Ecto neural progenitor cell (in vitro differentiated cells): ENCODE data around the gene BIN2.
"Not testable (repeated sequence)": the region's sequence is repeated elsewhere in the genome, so short reads cannot be mapped to it uniquely, and the experiment has no call there.

Experiments
- DNase-seq: peaks from one replicate; pipeline ENCODE4 v3.0.0-alpha.2; 2018; ENCODE audit warnings: low spot score

BIN2 gene

GRCh38 chr12:51311389-51311788 is 12.6 kb downstream of the BIN2 start:
- no peak for DNase-seq

- no peak for DNase-seq
Measured at GRCh38 chr12:51307655-51308593, 16.1 kb downstream of the BIN2 start.

- no peak for DNase-seq
Measured at GRCh38 chr12:51306507-51306906, 17.5 kb downstream of the BIN2 start.

- DNase-seq, result not testable (repeated sequence)
Measured at GRCh38 chr12:51300768-51301167, 23.2 kb downstream of the BIN2 start.

GRCh38 chr12:51295651-51296050 is 28.3 kb downstream of the BIN2 start:
- DNase-seq, result no peak

GRCh38 chr12:51294097-51294496 is 29.9 kb downstream of the BIN2 start:
- not testable (repeated sequence) for DNase-seq

- DNase-seq, result no peak
Measured at GRCh38 chr12:51293696-51294095, 30.3 kb downstream of the BIN2 start.

GRCh38 chr12:51291603-51292513 is 32.1 kb downstream of the BIN2 start:
- DNase-seq, result not testable (repeated sequence)

GRCh38 chr12:51285843-51286242 is 38.1 kb downstream of the BIN2 start:
- DNase-seq, result no peak

GRCh38 chr12:51281202-51281924 is 42.6 kb downstream of the BIN2 start:
- no peak for DNase-seq

GRCh38 chr12:51275088-51275487 is 48.9 kb downstream of the BIN2 start:
- no peak for DNase-seq

GRCh38 chr12:51272810-51273209 is 51.2 kb downstream of the BIN2 start:
- DNase-seq, result not testable (repeated sequence)

GRCh38 chr12:51270951-51271518 is 52.9 kb downstream of the BIN2 start:
- DNase-seq, result no peak

- DNase-seq, result peak; percentile 91
Measured at GRCh38 chr12:51270067-51270950, 53.7 kb downstream of the BIN2 start, which contains the start of gene SMAGP. TSS of gene SMAGP (minus strand) at chr12:51270415. CDS start at chr12:51269278, 1,137 bp downstream.

- DNase-seq, result peak; percentile 87
Measured at GRCh38 chr12:51269174-51270066, 54.6 kb downstream of the BIN2 start.

- DNase-seq, result no peak
Measured at GRCh38 chr12:51265024-51265423, 59.0 kb downstream of the BIN2 start.

- no peak for DNase-seq
Measured at GRCh38 chr12:51264297-51264696, 59.7 kb downstream of the BIN2 start.

GRCh38 chr12:51263341-51263740 is 60.6 kb downstream of the BIN2 start:
- DNase-seq, result no peak

GRCh38 chr12:51262758-51263177 is 61.2 kb downstream of the BIN2 start:
- DNase-seq, result peak; percentile 69
